ENCODE data around the gene DERL3. TPM values are rescaled to one million over a fixed set of nuclear protein-coding genes. Genes with fewer than 3 reads are reported as not detected.
A peak's percentile ranks its signal among the peaks of the same experiment; 100 is the strongest.

DERL3 gene
- total RNA-seq, 1 experiment from 2014 or later = 9.8 TPM

DNA sequence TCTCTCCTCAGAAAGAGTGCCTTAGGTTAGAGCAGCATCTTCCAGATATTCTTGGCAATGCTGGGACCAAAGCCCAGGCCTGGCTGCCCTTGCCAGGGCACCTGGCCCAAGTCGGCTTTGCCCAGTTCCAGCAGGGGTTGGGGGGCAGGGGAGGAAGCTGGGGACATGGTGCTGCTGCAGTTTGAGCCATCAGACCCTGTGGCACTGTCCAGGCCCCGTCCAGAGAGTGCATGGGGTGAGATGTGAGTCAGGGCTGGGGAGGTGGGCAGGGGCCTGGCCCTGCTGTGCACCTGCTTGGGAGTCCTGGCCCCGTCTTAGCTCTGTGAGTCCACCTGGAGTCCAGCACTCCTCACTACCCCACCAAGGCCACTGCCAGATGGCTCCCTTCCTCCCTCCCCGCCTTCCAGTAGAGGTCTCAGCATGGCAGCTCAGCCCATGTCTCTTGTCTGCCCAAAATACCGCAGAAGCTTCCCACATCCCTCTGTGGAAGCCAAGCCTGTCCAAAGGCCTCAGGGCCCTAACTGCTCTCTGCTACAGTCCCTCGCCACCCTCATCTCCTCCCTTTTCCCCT, 16.6 kb downstream of the DERL3 start:
- Histone ChIP-seq H3K23ac (ENCODE audit: insufficient read length, low read depth, low read length) (no peak overlapping the region), H3K56ac (ENCODE audit: insufficient read length, low read depth, low read length) (no peak overlapping the region), H3K14ac (ENCODE audit: insufficient read depth, low read length) (no peak overlapping the region; the same call in 1 of the 2 replicates), H2AFZ (ENCODE audit: low read length) (no peak overlapping the region), H3K9ac (ENCODE audit: extremely low read depth, insufficient read length, low read length) (no peak overlapping the region), H4K5ac (ENCODE audit: insufficient read length, low read depth, low read length) (no peak overlapping the region), H3K27ac (ENCODE audit: insufficient read length, low read depth, low read length) (no peak overlapping the region), H4K8ac (replicated peaks; ENCODE audit: insufficient read length, low read depth, low read length) (no peak overlapping the region), H2BK15ac (ENCODE audit: low read depth, low read length) (no peak overlapping the region), H4K20me1 (ENCODE audit: control insufficient read depth, insufficient read depth, insufficient read length) (no peaks in the 10 kb centered on the region), H2BK12ac (ENCODE audit: insufficient read length, low read depth, low read length) (no peak overlapping the region), H2AK5ac (ENCODE audit: insufficient read length, low read length) (no peak overlapping the region), H2BK20ac (ENCODE audit: low read depth, low read length, poor library complexity, severe bottlenecking) (no peak overlapping the region), H2BK120ac (ENCODE audit: low read depth, low read length, poor library complexity, severe bottlenecking) (no peak overlapping the region), H3K4ac (ENCODE audit: low read depth, low read length) (no peak overlapping the region), H3K23me2 (ENCODE audit: insufficient read length, low read depth, low read length, poor library complexity, severe bottlenecking) (no peaks in the 10 kb centered on the region), H2BK5ac (ENCODE audit: insufficient read length, low read length) (no peak overlapping the region), H3K18ac (ENCODE audit: insufficient read length, low read depth, low read length) (no peak overlapping the region), H3K27me3 (ENCODE audit: insufficient read depth, low read length) (no peaks in the 10 kb centered on the region), H3K4me1 (ENCODE audit: insufficient read depth, low read length) (no peaks in the 10 kb centered on the region), H3K4me2 (ENCODE audit: insufficient read depth, insufficient read length, low read length) (no peak overlapping the region), H4K91ac (ENCODE audit: insufficient read length, low read depth, low read length) (no peak overlapping the region), H3T11ph (ENCODE audit: low read length) (no peak overlapping the region), H3K79me2 (ENCODE audit: insufficient read depth, low read length) (no peaks in the 10 kb centered on the region), H3K9me3 (ENCODE audit: control insufficient read depth, low read depth, low read length) (no peaks in the 10 kb centered on the region), H3K79me1 (ENCODE audit: insufficient read depth, low read depth, low read length, poor library complexity, severe bottlenecking) (no peaks in the 10 kb centered on the region)
- Mint-ChIP-seq H3K27ac (peak overlapping the region in 1 of 3 experiments; percentile 15; a peak in 3 of 7 replicates), H3K36me3 (ENCODE audit: insufficient read depth in 1 of 3, low read depth in 3 of 3) (peaks cover 56 to 96% (median 93%) of the 10 kb centered on the region in 3 experiments), H3K9me3 (no peaks in the 10 kb centered on the region), H3K4me3 (no peak overlapping the region), H3K27me3 (ENCODE audit: low read depth) (no peaks in the 10 kb centered on the region), H3K4me1 (peaks cover 16 to 19% of the 10 kb centered on the region in 2 experiments; a peak in 3 of 4 replicates)
- WGBS (ENCODE audit: extremely low coverage, insufficient read length, low lambda C conversion rate) = no CpG with 5 or more reads among the region's 6 CpGs
- TF ChIP-seq, protein P1, sequence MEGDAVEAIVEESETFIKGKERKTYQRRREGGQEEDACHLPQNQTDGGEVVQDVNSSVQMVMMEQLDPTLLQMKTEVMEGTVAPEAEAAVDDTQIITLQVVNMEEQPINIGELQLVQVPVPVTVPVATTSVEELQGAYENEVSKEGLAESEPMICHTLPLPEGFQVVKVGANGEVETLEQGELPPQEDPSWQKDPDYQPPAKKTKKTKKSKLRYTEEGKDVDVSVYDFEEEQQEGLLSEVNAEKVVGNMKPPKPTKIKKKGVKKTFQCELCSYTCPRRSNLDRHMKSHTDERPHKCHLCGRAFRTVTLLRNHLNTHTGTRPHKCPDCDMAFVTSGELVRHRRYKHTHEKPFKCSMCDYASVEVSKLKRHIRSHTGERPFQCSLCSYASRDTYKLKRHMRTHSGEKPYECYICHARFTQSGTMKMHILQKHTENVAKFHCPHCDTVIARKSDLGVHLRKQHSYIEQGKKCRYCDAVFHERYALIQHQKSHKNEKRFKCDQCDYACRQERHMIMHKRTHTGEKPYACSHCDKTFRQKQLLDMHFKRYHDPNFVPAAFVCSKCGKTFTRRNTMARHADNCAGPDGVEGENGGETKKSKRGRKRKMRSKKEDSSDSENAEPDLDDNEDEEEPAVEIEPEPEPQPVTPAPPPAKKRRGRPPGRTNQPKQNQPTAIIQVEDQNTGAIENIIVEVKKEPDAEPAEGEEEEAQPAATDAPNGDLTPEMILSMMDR (conservative IDR thresholded peaks at IDR 0.05) = no peak
- DNase-seq = no peak
